ENCODE data around the gene NAPA.
A peak's percentile ranks its signal among the peaks of the same experiment; 100 is the strongest.

NAPA gene

GRCh38 chr19:47485210-47485609 lies 29.7 kb downstream of the NAPA start:
- DNase-seq: no peak

GRCh38 chr19:47483800-47484690 lies 30.8 kb downstream of the NAPA start, which contains the start of gene KPTN:
TSS of gene KPTN (minus strand) at chr19:47484219. CDS start at chr19:47484160, 59 bp downstream.
- DNase-seq: peak; percentile 89

- no peak for DNase-seq
Measured at GRCh38 chr19:47483200-47483599, 31.7 kb downstream of the NAPA start.

- DNase-seq: no peak
Measured at GRCh38 chr19:47481460-47482052, 33.3 kb downstream of the NAPA start.

- DNase-seq: no peak
Measured at GRCh38 chr19:47480658-47481057, 34.2 kb downstream of the NAPA start.

- no peak for DNase-seq
Measured at GRCh38 chr19:47479701-47480503, 35.0 kb downstream of the NAPA start.

- no peak for DNase-seq
Measured at GRCh38 chr19:47476438-47476972, 38.4 kb downstream of the NAPA start.

- no peak for DNase-seq
Measured at GRCh38 chr19:47475465-47475864, 39.4 kb downstream of the NAPA start.

- no peak for DNase-seq
Measured at GRCh38 chr19:47473336-47473735, 41.5 kb downstream of the NAPA start.

- DNase-seq: peak; percentile 73
Measured at GRCh38 chr19:47471733-47472457, 43.0 kb downstream of the NAPA start, which contains the start of gene SLC8A2. TSS of gene SLC8A2 (minus strand) at chr19:47471893. CDS start at chr19:47466403, 5,490 bp downstream.

- no peak for DNase-seq
Measured at GRCh38 chr19:47471381-47471732, 43.5 kb downstream of the NAPA start.

- DNase-seq: peak; percentile 17
Measured at GRCh38 chr19:47470447-47471195, 44.2 kb downstream of the NAPA start.

GRCh38 chr19:47469719-47470118 lies 45.1 kb downstream of the NAPA start:
- peak; percentile 41 for DNase-seq

- DNase-seq: no peak
Measured at GRCh38 chr19:47469363-47469700, 45.5 kb downstream of the NAPA start.

GRCh38 chr19:47467914-47468313 lies 46.9 kb downstream of the NAPA start:
- no peak for DNase-seq

GRCh38 chr19:47465957-47466356 lies 48.9 kb downstream of the NAPA start:
- DNase-seq: no peak

GRCh38 chr19:47464675-47465419 lies 50.0 kb downstream of the NAPA start:
- DNase-seq: no peak

- DNase-seq: no peak
Measured at GRCh38 chr19:47461876-47462275, 53.0 kb downstream of the NAPA start.

GRCh38 chr19:47459477-47459876 lies 55.4 kb downstream of the NAPA start:
- DNase-seq: no peak

- no peak for DNase-seq
Measured at GRCh38 chr19:47458672-47459071, 56.2 kb downstream of the NAPA start.
